Measurements from ENCODE around the gene FAM20C.
A peak's percentile ranks its signal among the peaks of the same experiment; 100 is the strongest.

FAM20C gene

DNA sequence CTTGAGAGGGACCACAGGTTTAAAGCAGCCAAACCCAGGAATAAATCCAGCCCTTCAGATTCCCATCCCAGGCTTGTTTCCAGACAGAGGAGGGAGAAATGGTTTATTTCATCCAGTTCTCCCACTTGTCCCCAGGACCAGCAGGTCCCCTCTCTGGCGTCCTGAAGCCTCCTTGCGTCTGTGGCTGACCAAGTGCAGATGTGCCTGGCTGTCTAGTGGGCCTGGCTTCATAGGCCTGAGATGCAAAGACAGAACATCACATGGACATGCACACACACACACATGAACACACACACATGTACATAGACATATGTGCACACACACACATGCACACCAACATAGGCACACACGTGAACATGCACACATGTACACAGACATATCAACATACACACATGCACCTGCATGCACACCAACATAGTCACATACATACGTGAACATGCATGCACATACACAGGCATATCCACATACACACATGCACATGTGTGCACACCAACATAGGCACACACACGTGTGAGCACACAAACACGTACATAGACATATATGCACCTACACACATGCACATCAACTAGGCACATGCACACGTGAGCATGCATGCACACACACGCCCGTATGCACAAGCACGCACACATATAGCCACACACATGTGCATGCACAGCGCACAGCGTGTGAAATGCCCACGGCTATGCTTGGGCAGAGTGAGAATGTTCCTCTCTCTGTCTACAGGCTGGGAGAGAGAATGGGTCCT is 108.3 kb downstream of the FAM20C start:
- Mint-ChIP-seq H3K4me1 (peaks cover 43% of the 10 kb centered on the region), H3K36me3 (ENCODE audit: low read depth) (no peaks in the 10 kb centered on the region), H3K27ac (no peak overlapping the region), H3K27me3 (ENCODE audit: low read depth, poor library complexity) (peaks cover 20% of the 10 kb centered on the region), H3K9me3 (peaks cover 5% of the 10 kb centered on the region), H3K4me3 (no peak overlapping the region)
- DNase-seq, result no peak
- TF ChIP-seq, protein P1, sequence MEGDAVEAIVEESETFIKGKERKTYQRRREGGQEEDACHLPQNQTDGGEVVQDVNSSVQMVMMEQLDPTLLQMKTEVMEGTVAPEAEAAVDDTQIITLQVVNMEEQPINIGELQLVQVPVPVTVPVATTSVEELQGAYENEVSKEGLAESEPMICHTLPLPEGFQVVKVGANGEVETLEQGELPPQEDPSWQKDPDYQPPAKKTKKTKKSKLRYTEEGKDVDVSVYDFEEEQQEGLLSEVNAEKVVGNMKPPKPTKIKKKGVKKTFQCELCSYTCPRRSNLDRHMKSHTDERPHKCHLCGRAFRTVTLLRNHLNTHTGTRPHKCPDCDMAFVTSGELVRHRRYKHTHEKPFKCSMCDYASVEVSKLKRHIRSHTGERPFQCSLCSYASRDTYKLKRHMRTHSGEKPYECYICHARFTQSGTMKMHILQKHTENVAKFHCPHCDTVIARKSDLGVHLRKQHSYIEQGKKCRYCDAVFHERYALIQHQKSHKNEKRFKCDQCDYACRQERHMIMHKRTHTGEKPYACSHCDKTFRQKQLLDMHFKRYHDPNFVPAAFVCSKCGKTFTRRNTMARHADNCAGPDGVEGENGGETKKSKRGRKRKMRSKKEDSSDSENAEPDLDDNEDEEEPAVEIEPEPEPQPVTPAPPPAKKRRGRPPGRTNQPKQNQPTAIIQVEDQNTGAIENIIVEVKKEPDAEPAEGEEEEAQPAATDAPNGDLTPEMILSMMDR (IDR thresholded peaks at IDR 0.05), result no peak

DNA sequence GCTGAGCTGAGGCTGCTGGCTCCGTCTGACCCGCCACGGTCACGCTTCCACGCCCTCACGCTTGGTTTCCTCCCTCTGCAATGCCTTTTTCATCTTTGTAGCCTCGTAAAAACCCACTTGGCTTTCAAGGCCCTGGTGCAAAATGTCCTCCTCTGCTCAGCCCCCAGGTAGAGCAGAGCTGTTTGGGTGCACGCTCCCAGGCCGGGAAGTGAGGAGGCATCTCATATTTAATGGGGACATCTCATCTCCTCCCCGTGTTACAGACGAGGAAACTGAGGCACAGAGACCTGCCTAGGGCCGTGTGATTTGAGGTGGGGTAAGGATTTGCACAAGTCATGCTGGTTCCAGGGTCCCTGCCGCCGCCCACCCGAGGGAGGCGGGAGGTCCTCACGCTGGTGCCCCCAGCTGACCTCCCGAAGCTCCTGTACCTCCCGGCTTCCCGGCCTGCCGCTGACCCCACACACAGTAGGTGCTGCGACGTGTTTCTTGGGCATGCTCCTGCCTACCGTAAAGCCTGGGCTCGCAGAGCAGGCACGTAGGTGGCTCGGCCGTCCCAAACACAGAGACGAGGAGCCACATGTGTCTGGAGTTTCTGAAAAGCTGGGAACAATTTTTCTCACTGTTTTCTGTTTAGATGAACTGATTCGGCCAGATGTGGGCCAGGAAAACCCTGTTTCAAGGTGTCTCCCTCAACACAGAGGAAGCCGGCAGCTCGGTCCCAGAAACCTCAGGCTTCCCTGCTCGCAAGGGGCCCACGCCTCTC is 109.1 kb downstream of the FAM20C start:
- H3K4me1 Mint-ChIP-seq, result peaks cover 43% of the 10 kb centered on the region
- H3K9me3 Mint-ChIP-seq, result peaks cover 5% of the 10 kb centered on the region
- H3K36me3 Mint-ChIP-seq (ENCODE audit: low read depth), result no peaks in the 10 kb centered on the region
- TF ChIP-seq, protein P1 (IDR thresholded peaks at IDR 0.05), result no peak
- no peak overlapping the region for H3K27ac Mint-ChIP-seq
- DNase-seq, result peak; percentile 39
- no peak overlapping the region for H3K4me3 Mint-ChIP-seq
- H3K27me3 Mint-ChIP-seq (ENCODE audit: low read depth, poor library complexity), result peaks cover 19% of the 10 kb centered on the region

DNA sequence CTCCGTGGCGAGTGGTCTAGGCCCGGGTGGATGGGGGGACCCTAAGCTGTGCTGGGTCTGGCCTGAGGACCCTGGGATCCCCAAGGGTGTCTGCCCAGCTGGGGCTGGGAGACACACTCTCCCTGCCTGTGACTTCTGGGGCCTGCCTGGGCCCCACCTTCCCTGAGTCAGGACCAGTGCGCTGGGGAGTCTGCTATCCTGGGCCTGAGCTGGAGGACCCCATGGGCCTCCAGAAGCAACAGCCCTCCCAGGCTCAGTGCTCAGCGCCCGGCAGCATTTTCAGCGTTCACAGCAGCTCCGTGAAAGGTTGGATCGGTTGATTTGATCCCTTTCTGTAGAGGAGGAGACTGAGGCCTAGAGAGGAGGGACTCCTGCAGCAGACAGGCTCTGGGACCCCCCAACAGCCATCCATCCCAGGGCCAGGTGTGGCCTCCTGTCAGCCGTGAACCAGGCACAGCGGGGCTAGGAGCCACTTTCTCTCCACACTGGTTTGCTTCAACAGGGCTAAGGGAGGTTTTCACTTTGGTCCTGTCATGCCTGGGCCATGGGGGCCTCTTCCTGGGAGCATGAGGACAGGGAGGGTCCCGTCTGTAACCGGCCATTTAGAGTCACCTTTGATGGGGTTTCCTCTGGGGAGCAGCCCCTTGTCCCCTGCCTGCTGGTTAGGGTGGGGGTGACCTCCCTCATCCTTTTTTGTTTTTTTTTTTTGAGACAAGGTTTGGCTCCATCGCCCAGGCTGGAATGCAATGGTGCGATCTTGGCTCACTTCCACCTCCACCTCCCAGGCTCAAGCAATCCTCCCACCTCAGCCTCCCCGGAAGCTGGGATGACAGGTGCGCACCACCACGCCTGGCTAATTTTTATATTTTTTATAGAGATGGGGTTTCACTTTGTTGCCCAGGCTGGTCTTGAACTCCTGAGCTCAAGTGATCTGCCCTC is 110.0 kb downstream of the FAM20C start:
- Mint-ChIP-seq H3K27ac (no peak overlapping the region), H3K4me3 (no peak overlapping the region), H3K9me3 (peaks cover 7% of the 10 kb centered on the region), H3K4me1 (peaks cover 43% of the 10 kb centered on the region), H3K27me3 (ENCODE audit: low read depth, poor library complexity) (peaks cover 17% of the 10 kb centered on the region), H3K36me3 (ENCODE audit: low read depth) (no peaks in the 10 kb centered on the region)
- DNase-seq, result no peak
- TF ChIP-seq, protein P1 (IDR thresholded peaks at IDR 0.05), result no peak

DNA sequence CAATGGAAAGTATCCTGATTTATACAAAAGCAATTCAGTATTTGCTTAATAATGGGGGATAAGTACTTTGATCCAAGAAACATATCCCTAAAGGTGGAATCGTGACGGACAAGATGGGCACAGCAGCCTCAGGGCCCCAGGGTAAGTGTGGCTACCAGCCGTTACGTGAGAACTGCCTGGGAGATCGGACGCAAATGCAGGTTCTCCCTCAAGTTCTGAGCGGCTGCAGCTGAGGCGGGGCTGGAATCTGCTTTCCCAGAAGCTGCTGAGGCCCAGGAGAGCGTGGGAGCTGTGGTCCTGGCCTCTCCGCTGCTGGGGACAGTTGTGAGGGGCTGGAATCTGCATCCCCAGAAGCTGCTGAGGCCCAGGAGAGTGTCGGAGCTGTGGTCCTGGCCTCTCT is 111.1 kb downstream of the FAM20C start:
- H3K27me3 Mint-ChIP-seq (ENCODE audit: low read depth, poor library complexity), result peaks cover 16% of the 10 kb centered on the region
- TF ChIP-seq, protein P1 (IDR thresholded peaks at IDR 0.05), result no peak
- DNase-seq, result no peak
- H3K36me3 Mint-ChIP-seq (ENCODE audit: low read depth), result peaks cover 5% of the 10 kb centered on the region
- H3K27ac Mint-ChIP-seq, result peak overlapping the region; percentile 80
- peaks cover 41% of the 10 kb centered on the region for H3K4me1 Mint-ChIP-seq
- no peak overlapping the region for H3K4me3 Mint-ChIP-seq
- H3K9me3 Mint-ChIP-seq, result peaks cover 16% of the 10 kb centered on the region

DNA sequence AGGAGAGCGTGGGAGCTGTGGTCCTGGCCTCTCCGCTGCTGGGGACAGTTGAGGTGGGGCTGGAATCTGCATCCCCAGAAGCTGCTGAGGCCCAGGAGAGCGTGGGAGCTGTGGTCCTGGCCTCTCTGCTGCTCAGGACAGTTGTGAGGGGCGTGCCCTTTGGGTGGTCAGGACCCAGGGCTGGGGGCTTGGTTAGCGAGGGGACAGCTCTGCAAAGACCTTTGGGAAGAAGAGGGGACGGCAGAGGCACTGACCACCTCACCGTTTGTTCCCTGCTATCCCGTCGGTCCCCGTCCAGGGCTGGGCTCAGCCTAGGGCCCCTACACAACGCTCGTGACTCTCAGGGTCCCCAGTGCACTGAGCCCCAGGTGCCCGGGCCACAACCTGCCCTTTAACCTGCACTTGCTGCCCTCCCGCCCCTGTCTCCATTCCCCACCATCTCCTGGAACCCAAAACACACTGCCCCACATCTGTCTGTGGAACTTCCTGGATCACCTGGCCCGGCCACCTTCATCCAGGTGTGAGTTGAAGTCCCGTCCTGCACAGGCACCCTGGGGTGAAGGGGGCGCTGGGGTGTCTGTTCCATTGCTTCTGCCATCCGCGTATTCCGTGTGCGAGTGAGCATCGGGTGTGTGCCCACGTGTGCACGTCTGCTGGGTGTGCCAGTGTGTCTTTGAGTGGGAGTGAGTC is 111.7 kb downstream of the FAM20C start:
- no peak overlapping the region for H3K4me3 Mint-ChIP-seq
- no peak overlapping the region for H3K27ac Mint-ChIP-seq
- H3K27me3 Mint-ChIP-seq (ENCODE audit: low read depth, poor library complexity), result peaks cover 11% of the 10 kb centered on the region
- H3K36me3 Mint-ChIP-seq (ENCODE audit: low read depth), result peaks cover 5% of the 10 kb centered on the region
- TF ChIP-seq, protein P1 (IDR thresholded peaks at IDR 0.05), result no peak
- no peak for DNase-seq
- peaks cover 35% of the 10 kb centered on the region for H3K4me1 Mint-ChIP-seq
- H3K9me3 Mint-ChIP-seq, result peaks cover 19% of the 10 kb centered on the region

Measured in nephron progenitor cell (in vitro differentiated cells).